ENCODE results near the gene UTP15.

DNA sequence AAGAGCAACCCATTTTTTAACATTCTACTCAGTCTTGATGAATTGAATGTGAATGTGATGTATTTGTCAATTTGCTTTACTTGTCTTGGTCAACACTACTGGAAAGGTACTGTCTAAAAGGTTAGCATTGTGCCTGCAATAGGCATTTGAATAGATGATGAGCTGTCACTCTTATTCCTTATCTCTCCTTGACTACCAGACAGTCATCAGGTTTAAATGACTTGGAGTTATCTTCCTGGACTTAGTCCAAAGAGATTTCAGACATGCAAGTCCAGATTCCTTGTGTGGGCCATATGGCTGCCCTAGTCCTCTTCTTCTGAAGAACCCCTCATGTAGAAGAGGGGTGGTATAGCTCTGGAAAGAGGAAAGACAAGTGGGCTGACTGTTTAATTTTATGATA, 65.2 kb downstream of the UTP15 start:
- TF ChIP-seq POLR2AphosphoS5 (IDR thresholded peaks at IDR 0.05; ENCODE audit: insufficient read depth in 1 of 2, low read depth in 1 of 2) (no peak), POLR2A (IDR thresholded peaks at IDR 0.05) (no peak)
- TF ChIP-seq, protein P1, sequence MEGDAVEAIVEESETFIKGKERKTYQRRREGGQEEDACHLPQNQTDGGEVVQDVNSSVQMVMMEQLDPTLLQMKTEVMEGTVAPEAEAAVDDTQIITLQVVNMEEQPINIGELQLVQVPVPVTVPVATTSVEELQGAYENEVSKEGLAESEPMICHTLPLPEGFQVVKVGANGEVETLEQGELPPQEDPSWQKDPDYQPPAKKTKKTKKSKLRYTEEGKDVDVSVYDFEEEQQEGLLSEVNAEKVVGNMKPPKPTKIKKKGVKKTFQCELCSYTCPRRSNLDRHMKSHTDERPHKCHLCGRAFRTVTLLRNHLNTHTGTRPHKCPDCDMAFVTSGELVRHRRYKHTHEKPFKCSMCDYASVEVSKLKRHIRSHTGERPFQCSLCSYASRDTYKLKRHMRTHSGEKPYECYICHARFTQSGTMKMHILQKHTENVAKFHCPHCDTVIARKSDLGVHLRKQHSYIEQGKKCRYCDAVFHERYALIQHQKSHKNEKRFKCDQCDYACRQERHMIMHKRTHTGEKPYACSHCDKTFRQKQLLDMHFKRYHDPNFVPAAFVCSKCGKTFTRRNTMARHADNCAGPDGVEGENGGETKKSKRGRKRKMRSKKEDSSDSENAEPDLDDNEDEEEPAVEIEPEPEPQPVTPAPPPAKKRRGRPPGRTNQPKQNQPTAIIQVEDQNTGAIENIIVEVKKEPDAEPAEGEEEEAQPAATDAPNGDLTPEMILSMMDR (IDR thresholded peaks at IDR 0.05) = no peak
